B cell (primary cell): ENCODE results near the gene TMEM163. TPM values are rescaled to one million over a fixed set of nuclear protein-coding genes. Genes with fewer than 3 reads are reported as not detected.
"Not testable (repeated sequence)": the region's sequence is repeated elsewhere in the genome, so short reads cannot be mapped to it uniquely, and the experiment has no call there.

Source experiments
- ATAC-seq: fragments of 200-7000 bp; cut with Tn5 transposase; one replicate; pipeline ENCODE4 v1.10.0; 2021; ENCODE audit warnings: low read depth, mild to moderate bottlenecking, moderate number of reproducible peaks, moderate library complexity
- CTCF ChIA-PET: fragments of 350-600 bp; sonication (Branson Sonifier 250); formaldehyde crosslinking; loops from one replicate; lab custom pipeline; 2021; ENCODE audit warnings: antibody characterized with exemption, inconsistent platforms; lab: Charles Lee
- POLR2A ChIA-PET: fragments of 350-600 bp; sonication (Branson Sonifier 250); formaldehyde crosslinking; loops from one replicate; lab custom pipeline; 2021; ENCODE audit warnings: antibody characterized with exemption; lab: Charles Lee
- DNase-seq: peaks from one replicate; pipeline ENCODE4 v3.0.0; 2013
- H2AFZ ChIP-seq: 2 replicates; pipeline ENCODE4 v1.6.1; 2012; ENCODE audit warnings: mild to moderate bottlenecking, low read depth, low read length; ENCODE audit not compliant: insufficient read depth, poor library complexity, severe bottlenecking
- H3K27ac ChIP-seq, 2 donors: 1 replicate in 1 of 2; 2 replicates in 1 of 2; pipeline ENCODE4 v1.5.1; 2012 to 2013; ENCODE audit warnings: low read length in 2 of 2, mild to moderate bottlenecking in 2 of 2, moderate library complexity in 1 of 2
- H3K27me3 ChIP-seq, 4 experiments: fragments of 200-600 bp in 1 of 4; sonication (generic) in 1 of 4; replicated peaks in 1 of 4; 1 replicate in 2 of 4; 2 replicates in 2 of 4; pipeline versions ENCODE4 v1.6.1 to v1.7.0; 2013 to 2016; ENCODE audit warnings: low read length in 3 of 4, mild to moderate bottlenecking in 2 of 4, mixed read lengths in 1 of 4, moderate library complexity in 1 of 4; ENCODE audit not compliant: insufficient read depth in 4 of 4, control insufficient read depth in 3 of 4; ENCODE audit errors: control extremely low read depth in 1 of 4
- H3K36me3 ChIP-seq, 2 experiments: replicated peaks in 1 of 2; 1 replicate in 1 of 2; 2 replicates in 1 of 2; pipeline versions ENCODE4 v1.6.1 to v1.7.1; 2013; ENCODE audit warnings: low read length in 1 of 2; ENCODE audit not compliant: insufficient read depth in 2 of 2, control insufficient read depth in 1 of 2; ENCODE audit errors: control extremely low read depth in 1 of 2, extremely low read depth in 1 of 2
- H3K4me1 ChIP-seq, 2 donors: fragments of 200-600 bp in 1 of 2; sonication (generic) in 1 of 2; 1 replicate in 1 of 2; 2 replicates in 1 of 2; pipeline versions ENCODE4 v1.5.1 to v1.6.1; 2013 to 2017; ENCODE audit warnings: low read length in 2 of 2; ENCODE audit not compliant: control insufficient read depth in 2 of 2, insufficient read depth in 2 of 2
- H3K4me2 ChIP-seq: replicated peaks from 2 replicates; pipeline ENCODE3; 2012; ENCODE audit warnings: mild to moderate bottlenecking, low read depth, low read length; ENCODE audit not compliant: poor library complexity, severe bottlenecking
- H3K4me3 ChIP-seq, 5 experiments: fragments of 200-600 bp in 1 of 5; sonication (generic) in 1 of 5; 1 replicate in 3 of 5; 2 replicates in 2 of 5; pipeline versions ENCODE4 v1.5.1 to v1.7.0; 2011 to 2016; ENCODE audit warnings: low read length in 4 of 5, mild to moderate bottlenecking in 4 of 5, low read depth in 2 of 5, control low read depth in 1 of 5, moderate library complexity in 1 of 5; ENCODE audit not compliant: insufficient read depth in 1 of 5; ENCODE audit errors: control extremely low read depth in 1 of 5, extremely low read depth in 1 of 5
- H3K79me2 ChIP-seq: fragments of 200-600 bp; sonication (generic); one replicate; pipeline ENCODE4 v1.6.0; 2016; ENCODE audit warnings: low read length; ENCODE audit not compliant: control insufficient read depth, insufficient read depth
- H3K9ac ChIP-seq: fragments of 200-600 bp; sonication (generic); 2 replicates; pipeline ENCODE4 v1.6.1; 2017; ENCODE audit warnings: mild to moderate bottlenecking, low read length, moderate library complexity
- H3K9me3 ChIP-seq, 3 donors: one replicate each; pipeline versions ENCODE4 v1.6.1 to v1.7.1; 2013; ENCODE audit warnings: low read length in 2 of 3; ENCODE audit not compliant: control insufficient read depth in 2 of 3, insufficient read depth in 1 of 3; ENCODE audit errors: control extremely low read depth in 1 of 3
- H4K20me1 ChIP-seq: 2 replicates; pipeline ENCODE4 v1.6.0; 2012; ENCODE audit warnings: mild to moderate bottlenecking, low read length; ENCODE audit not compliant: insufficient read depth, control insufficient read depth, poor library complexity, severe bottlenecking
- H3K27ac Mint-ChIP-seq: one replicate; pipeline ENCODE4 v1.8.0; 2021; ENCODE audit warnings: mixed read lengths
- H3K27me3 Mint-ChIP-seq: one replicate; pipeline ENCODE4 v1.8.0; 2021; ENCODE audit warnings: mixed read lengths
- H3K4me1 Mint-ChIP-seq: one replicate; pipeline ENCODE4 v1.8.0; 2021; ENCODE audit warnings: mixed read lengths
- H3K4me3 Mint-ChIP-seq: one replicate; pipeline ENCODE4 v1.8.0; 2021; ENCODE audit warnings: mixed read lengths
- H3K9me3 Mint-ChIP-seq: one replicate; pipeline ENCODE4 v1.8.0; 2022; ENCODE audit warnings: mixed read lengths; ENCODE audit not compliant: insufficient read depth
- EZH2 ChIP-seq: IDR thresholded peaks from 2 replicates; pipeline ENCODE4 v1.6.1; 2012; ENCODE audit warnings: borderline replicate concordance, low read depth, mild to moderate bottlenecking, moderate library complexity, low read length; ENCODE audit not compliant: insufficient read depth, poor library complexity, severe bottlenecking
- WGBS: methylation state at CpG from one replicate; pipeline ENCODE4 v1.1.5; 2013; ENCODE audit warnings: missing lambda C conversion rate; ENCODE audit not compliant: insufficient coverage; 5-methylcytosine and 5-hydroxymethylcytosine counted together
- intact Hi-C: fragments of 100-400 bp; cut with micrococcal nuclease; formaldehyde crosslinking; loops from one replicate; pipeline ENCODE4 v1.10.0; 2022
- polyA plus RNA-seq: library from polyadenylated mRNA; depleted of rRNA; stranded (reverse); fragments of >200 nt; gene quantifications from 2 replicates; pipeline ENCODE4 v1.2.3, GENCODE V29; 2012
- total RNA-seq, 2 donors: library from RNA; stranded (reverse); fragments of 120-200 nt in 1 of 2; gene quantifications; 1 replicate in 1 of 2; 2 replicates in 1 of 2; pipeline versions ENCODE4 v1.2.3 to v1.2.4, GENCODE V29; 2013 to 2022
- TF ChIP-seq, protein P1 (sequence below): fragments of 200-600 bp; IDR thresholded peaks from one replicate; pipeline ENCODE4 v1.8.0; 2022; ENCODE audit warnings: antibody characterized with exemption, mild to moderate bottlenecking

Gene TMEM163
- total and polyA plus RNA-seq, 2 donors (not counting 1 experiment from before 2014, with no cell fraction given): 2.6 to 5.6 TPM

DNA sequence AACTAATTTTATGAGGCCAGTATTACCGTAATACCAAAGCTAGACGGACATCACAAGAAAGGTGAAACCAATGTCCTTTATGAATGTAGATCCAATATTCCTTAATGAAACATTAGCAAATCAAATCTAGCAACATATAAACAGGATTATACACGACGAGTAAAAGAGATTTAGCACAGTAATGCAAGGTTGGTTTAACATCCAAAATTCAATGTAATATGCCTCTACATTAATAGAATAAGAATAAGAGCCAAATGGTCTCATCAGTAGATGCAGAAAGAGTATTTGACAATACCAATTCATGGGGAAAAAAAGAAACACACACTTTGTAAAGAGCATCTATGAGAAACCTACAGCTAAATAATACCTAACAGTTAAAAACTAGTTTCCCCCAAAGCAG, 99.5 kb downstream of the TMEM163 start:
- Histone ChIP-seq H3K4me1 (peaks cover 0 to 16% of the 10 kb centered on the region in 2 donors), H3K27me3 (no peaks in the 10 kb centered on the region), H2AFZ (no peak overlapping the region), H3K4me2 (no peak overlapping the region), H3K9ac (no peak overlapping the region), H3K27ac (no peak overlapping the region), H3K9me3 (peaks cover 0 to 7% (median 7%) of the 10 kb centered on the region in 3 donors), H4K20me1 (no peaks in the 10 kb centered on the region), H3K4me3 (no peak overlapping the region), H3K79me2 (no peaks in the 10 kb centered on the region), H3K36me3 (no peaks in the 10 kb centered on the region)
- Mint-ChIP-seq H3K27ac (no peak overlapping the region), H3K9me3 (peaks cover 9% of the 10 kb centered on the region), H3K4me1 (peaks cover 23% of the 10 kb centered on the region), H3K4me3 (no peak overlapping the region), H3K27me3 (no peaks in the 10 kb centered on the region)
- ChIA-PET POLR2A (no interaction called here), CTCF (interaction anchor here (0.9 kb wide), 1 partner anchor 11 kb away, joined by 3 read pairs; no protein-coding TSS in a partner anchor)
- intact Hi-C loops: no loop called here
- WGBS: no CpG with 5 or more reads among the region's 4 CpGs
- ATAC-seq: no peak
- DNase-seq: no peak
- TF ChIP-seq EZH2: no peak
- TF ChIP-seq, protein P1, sequence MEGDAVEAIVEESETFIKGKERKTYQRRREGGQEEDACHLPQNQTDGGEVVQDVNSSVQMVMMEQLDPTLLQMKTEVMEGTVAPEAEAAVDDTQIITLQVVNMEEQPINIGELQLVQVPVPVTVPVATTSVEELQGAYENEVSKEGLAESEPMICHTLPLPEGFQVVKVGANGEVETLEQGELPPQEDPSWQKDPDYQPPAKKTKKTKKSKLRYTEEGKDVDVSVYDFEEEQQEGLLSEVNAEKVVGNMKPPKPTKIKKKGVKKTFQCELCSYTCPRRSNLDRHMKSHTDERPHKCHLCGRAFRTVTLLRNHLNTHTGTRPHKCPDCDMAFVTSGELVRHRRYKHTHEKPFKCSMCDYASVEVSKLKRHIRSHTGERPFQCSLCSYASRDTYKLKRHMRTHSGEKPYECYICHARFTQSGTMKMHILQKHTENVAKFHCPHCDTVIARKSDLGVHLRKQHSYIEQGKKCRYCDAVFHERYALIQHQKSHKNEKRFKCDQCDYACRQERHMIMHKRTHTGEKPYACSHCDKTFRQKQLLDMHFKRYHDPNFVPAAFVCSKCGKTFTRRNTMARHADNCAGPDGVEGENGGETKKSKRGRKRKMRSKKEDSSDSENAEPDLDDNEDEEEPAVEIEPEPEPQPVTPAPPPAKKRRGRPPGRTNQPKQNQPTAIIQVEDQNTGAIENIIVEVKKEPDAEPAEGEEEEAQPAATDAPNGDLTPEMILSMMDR: no peak

DNA sequence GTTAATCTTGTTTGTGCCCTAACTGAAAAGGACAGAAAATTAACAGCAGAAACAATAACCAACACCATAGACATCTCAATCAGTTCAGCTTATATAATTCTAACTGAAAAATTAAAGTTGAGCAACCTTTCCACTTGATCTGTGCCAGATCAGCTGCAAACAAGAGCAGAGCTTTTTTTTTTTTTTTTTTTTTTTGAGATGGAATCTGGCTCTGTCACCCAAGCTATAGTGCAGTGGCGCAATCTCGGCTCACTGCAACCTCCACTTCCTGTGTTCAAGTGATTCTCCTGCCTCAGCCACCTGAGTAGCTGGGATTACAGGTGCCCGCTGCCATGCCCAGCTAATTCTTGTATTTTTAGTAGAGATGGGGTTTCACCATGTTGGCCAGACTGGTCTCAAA, 103.3 kb downstream of the TMEM163 start:
- H3K9me3 ChIP-seq: peaks cover 1 to 29% (median 10%) of the 10 kb centered on the region in 3 donors
- DNase-seq, H3K27ac ChIP-seq, H3K4me1 ChIP-seq, H3K79me2 ChIP-seq, H3K27me3 ChIP-seq, H3K27ac Mint-ChIP-seq, CTCF ChIA-PET, H2AFZ ChIP-seq, H3K27me3 Mint-ChIP-seq, H3K4me2 ChIP-seq, intact Hi-C loops, H4K20me1 ChIP-seq, H3K36me3 ChIP-seq, ATAC-seq, H3K4me3 Mint-ChIP-seq, H3K9ac ChIP-seq, H3K4me3 ChIP-seq, H3K4me1 Mint-ChIP-seq: not testable (repeated sequence)
- POLR2A ChIA-PET: interaction anchor here (0.6 kb wide), 1 partner anchor 327 kb away, joined by 3 read pairs; no protein-coding TSS in a partner anchor
- H3K9me3 Mint-ChIP-seq: peaks cover 22% of the 10 kb centered on the region
- 100% methylated on average over 1 of the region's 3 CpGs for WGBS
